ENCODE measurements around the gene HNRNPA3.

GRCh38 chr2:177193240-177193639 lies 19.4 kb upstream of the HNRNPA3 start:
- TF ChIP-seq POLR2AphosphoS5 (IDR thresholded peaks at IDR 0.05) (no peak), CTCF (IDR thresholded peaks at IDR 0.05) (no peak)
